K562 (cell line): Measurements from ENCODE around the gene METTL2B. TPM values are rescaled to one million over a fixed set of nuclear protein-coding genes. Genes with fewer than 3 reads are reported as not detected.

Source experiments
- ATAC-seq: fragments of 200-7000 bp; cut with Tn5 transposase; 3 replicates; pipeline ENCODE4 v1.9.1; 2020; ENCODE audit warnings: moderate library complexity
- BruUV-seq: library from RNA; stranded (reverse); fragments of 400-500 nt; replicated peaks from 2 replicates; lab custom pipeline; 2021; lab: Mats Ljungman, UMichigan
- CTCF ChIA-PET: fragments of 300-600 bp; formaldehyde crosslinking; extraction: SDS; loops from one replicate; lab custom pipeline; 2021; ENCODE audit warnings: low intra/inter-chr PET ratio; lab: Yijun Ruan, JAX
- POLR2A ChIA-PET: fragments of 300-600, 350-650 bp; sonication (Branson Sonifier 250); formaldehyde crosslinking; extraction: SDS; loops from one replicate; lab custom pipeline; 2021; ENCODE audit warnings: antibody characterized with exemption, inconsistent platforms; lab: Yijun Ruan, JAX
- DNase-seq, 4 experiments: peaks; one replicate each; pipeline versions ENCODE4 v3.0.0 to v3.0.0-alpha.2; 2011 to 2018; ENCODE audit warnings: low spot score in 3 of 4, mixed read lengths in 3 of 4; ENCODE audit errors: extremely low read depth in 1 of 4
- FAIRE-seq: peaks from 2 replicates; lab custom pipeline; 2011; peaks lifted over from hg19 to GRCh38; lab: Jason Lieb, UNC
- H2AFZ ChIP-seq: 2 replicates; pipeline ENCODE4 v1.6.0; 2011; ENCODE audit warnings: low read depth, low read length, control low read depth, inconsistent platforms
- H3K27ac ChIP-seq: fragments of 200-600 bp; 3 replicates; pipeline ENCODE4 v1.8.0; 2011; ENCODE audit warnings: low read depth, mild to moderate bottlenecking, control low read depth, inconsistent platforms, low read length, moderate library complexity, mixed read lengths; ENCODE audit errors: extremely low read depth
- H3K27me3 ChIP-seq, 2 experiments: fragments of 300-600 bp in 1 of 2; 2 replicates in 1 of 2; 3 replicates in 1 of 2; pipeline versions ENCODE4 v1.6.0 to v1.8.0; 2011; ENCODE audit warnings: inconsistent platforms in 2 of 2, low read length in 2 of 2, mild to moderate bottlenecking in 1 of 2, mixed read lengths in 1 of 2, moderate library complexity in 1 of 2; ENCODE audit not compliant: control insufficient read depth in 2 of 2, insufficient read depth in 2 of 2
- H3K36me3 ChIP-seq: fragments of 300-600 bp; 3 replicates; pipeline ENCODE4 v1.8.0; 2011; ENCODE audit warnings: mild to moderate bottlenecking, low read length, inconsistent platforms; ENCODE audit not compliant: control insufficient read depth, insufficient read depth
- H3K4me1 ChIP-seq, 2 experiments: fragments of 200-600 bp in 1 of 2; replicated peaks in 1 of 2; 2 replicates in 1 of 2; 3 replicates in 1 of 2; pipeline versions ENCODE4 v1.5.1 to v1.8.0; 2011; ENCODE audit warnings: inconsistent platforms in 2 of 2, low read length in 2 of 2, mild to moderate bottlenecking in 1 of 2, mixed read lengths in 1 of 2, moderate library complexity in 1 of 2; ENCODE audit not compliant: control insufficient read depth in 2 of 2, insufficient read depth in 2 of 2
- H3K4me2 ChIP-seq: 2 replicates; pipeline ENCODE4 v1.6.1; 2011; ENCODE audit warnings: low read length, control low read depth, inconsistent platforms, mixed read lengths; ENCODE audit not compliant: insufficient read depth
- H3K4me3 ChIP-seq: fragments of 200-600 bp; sonication (generic), shearing (Covaris generic); 2 replicates; pipeline ENCODE4 v1.5.1; 2016; ENCODE audit warnings: control low read depth, inconsistent platforms
- H3K79me2 ChIP-seq: fragments of 200-600 bp; 3 replicates; pipeline ENCODE4 v1.8.0; 2011; ENCODE audit warnings: low read length, inconsistent platforms; ENCODE audit not compliant: control insufficient read depth, insufficient read depth
- H3K9ac ChIP-seq, 2 experiments: 2 replicates each; pipeline versions ENCODE4 v1.6.0 to v1.6.1; 2011; ENCODE audit warnings: low read depth in 2 of 2, low read length in 2 of 2, control low read depth in 1 of 2, inconsistent platforms in 1 of 2, mild to moderate bottlenecking in 1 of 2, mixed read lengths in 1 of 2; ENCODE audit not compliant: insufficient read depth in 1 of 2
- H3K9me1 ChIP-seq: one replicate; pipeline ENCODE4 v1.6.0; 2011; ENCODE audit warnings: inconsistent platforms, mild to moderate bottlenecking, low read length, moderate library complexity; ENCODE audit not compliant: control insufficient read depth, insufficient read depth
- H3K9me3 ChIP-seq: replicated peaks from 2 replicates; pipeline ENCODE4 v1.5.1; 2011; ENCODE audit warnings: low read depth, low read length, inconsistent platforms; ENCODE audit not compliant: control insufficient read depth, insufficient read depth
- H4K20me1 ChIP-seq: replicated peaks from 2 replicates; pipeline ENCODE4 v1.6.1; 2011; ENCODE audit warnings: low read length, inconsistent platforms, mixed read lengths; ENCODE audit not compliant: control insufficient read depth, insufficient read depth
- ADNP ChIP-seq: fragments of 200-800 bp; sonication (Bioruptor generic); IDR thresholded peaks from 2 replicates; pipeline ENCODE4 v1.6.1; 2016; ENCODE audit warnings: missing genetic modification characterization, missing compliant biosample characterization
- BCOR ChIP-seq: fragments of 450-650 bp; IDR thresholded peaks from 2 replicates; pipeline ENCODE4 v1.6.1; 2016
- BMI1 ChIP-seq: fragments of 150-350 bp; IDR thresholded peaks from 2 replicates; pipeline ENCODE4 v1.6.1; 2014; ENCODE audit warnings: low read length
- CBX5 ChIP-seq: IDR thresholded peaks from 2 replicates; pipeline ENCODE4 v1.6.1; 2014; ENCODE audit warnings: low read depth, borderline replicate concordance
- DACH1 ChIP-seq: fragments of 450-650 bp; IDR thresholded peaks from 2 replicates; pipeline ENCODE4 v1.6.1; 2018; ENCODE audit not compliant: partially characterized antibody
- FOXK2 ChIP-seq, 2 experiments: fragments of 450-650 bp; IDR thresholded peaks in 1 of 2; conservative IDR thresholded peaks in 1 of 2; 2 replicates each; pipeline ENCODE4 v1.6.1; 2016; ENCODE audit warnings: low read depth in 2 of 2, mild to moderate bottlenecking in 1 of 2
- FOXO4 ChIP-seq: fragments of 450-650 bp; formaldehyde crosslinking; IDR thresholded peaks from 2 replicates; pipeline ENCODE4 v1.4.0; 2020; ENCODE audit warnings: mild to moderate bottlenecking, moderate library complexity
- JUND ChIP-seq, 2 experiments: IDR thresholded peaks; 2 replicates in 1 of 2; 3 replicates in 1 of 2; pipeline ENCODE4 v1.6.1; 2011; ENCODE audit warnings: borderline replicate concordance in 2 of 2, low read depth in 2 of 2, low read length in 2 of 2, improper control_type of control experiment in 1 of 2, missing biosample characterization in 1 of 2, missing genetic modification characterization in 1 of 2, missing genetic modification reagents in 1 of 2
- NR1H2 ChIP-seq: sonication (generic); formaldehyde crosslinking; IDR thresholded peaks from 2 replicates; pipeline ENCODE4 v1.4.0; 2020; ENCODE audit warnings: mild to moderate bottlenecking, missing genetic modification reagents
- SMARCA4 ChIP-seq: fragments of 450-650 bp; IDR thresholded peaks from 2 replicates; pipeline ENCODE4 v1.6.1; 2016
- SNRNP70 ChIP-seq: fragments of 200-400 bp; formaldehyde crosslinking; optimal IDR thresholded peaks from 2 replicates; pipeline ENCODE3; 2017; ENCODE audit warnings: low read depth, low read length
- TCF3 ChIP-seq: sonication (generic); formaldehyde crosslinking; IDR thresholded peaks from 2 replicates; pipeline ENCODE4 v1.4.0; 2020; ENCODE audit warnings: mild to moderate bottlenecking, missing genetic modification reagents
- ZNF133 ChIP-seq: fragments of 250-450 bp; sonication (Bioruptor Pico); IDR thresholded peaks from 2 replicates; pipeline ENCODE4 v1.4.0; 2020; ENCODE audit warnings: mild to moderate bottlenecking
- ZNF146 ChIP-seq: IDR thresholded peaks from one replicate; pipeline ENCODE4 v1.6.1; 2018; ENCODE audit warnings: missing compliant biosample characterization; ENCODE audit not compliant: unreplicated experiment
- ZNF395 ChIP-seq: fragments of 200-800 bp; sonication (Bioruptor generic); IDR thresholded peaks from 2 replicates; pipeline ENCODE4 v1.6.1; 2017; ENCODE audit warnings: missing genetic modification characterization, missing compliant biosample characterization
- WGBS: fragments of 100-300 bp; shearing (Covaris generic); methylation state at CpG from one replicate; pipeline ENCODE4 v1.1.6; 2016; ENCODE audit warnings: low coverage, mixed read lengths; ENCODE audit not compliant: insufficient coverage; ENCODE audit errors: missing lambda C conversion rate; 5-methylcytosine and 5-hydroxymethylcytosine counted together
- in situ Hi-C: fragments of 300-500 bp; cut with MboI; formaldehyde crosslinking; loops from 4 replicates; pipeline ENCODE4 v1.15.0; 2018; ENCODE audit warnings: inconsistent platforms, mixed read lengths
- intact Hi-C: fragments of 100-400 bp; cut with micrococcal nuclease; formaldehyde crosslinking; loops from 2 replicates; pipeline ENCODE4 v1.14.2; 2022
- polyA plus RNA-seq, 8 experiments: library from polyadenylated mRNA; depleted of rRNA in 4 of 8; stranded (reverse) in 5 of 8; unstranded in 3 of 8; fragments of >200 nt; fragmentation: Nextera tagmentation in 2 of 8; fragmentation: Illumina TruSeq in 1 of 8; extraction: Ambion mirVana in 2 of 8; extraction: Trizol in 1 of 8; gene quantifications; 2 replicates each; pipeline versions ENCODE4 v1.2.1 to v1.2.3, GENCODE V29; 2011 to 2014; ENCODE audit warnings: inconsistent platforms in 1 of 8, missing spikeins in 1 of 8
- total RNA-seq, 7 experiments: library from RNA; depleted of rRNA in 6 of 7; stranded (reverse); fragments of >200 nt in 6 of 7; fragmentation: Illumina TruSeq in 2 of 7; extraction: Trizol in 2 of 7; gene quantifications; 2 replicates each; pipeline versions ENCODE4 v1.2.1 to v1.2.3, GENCODE V29; 2011 to 2021; ENCODE audit warnings: low replicate concordance in 1 of 7
- TF ChIP-seq, protein P1 (sequence below): sonication (generic); formaldehyde crosslinking; IDR thresholded peaks from 2 replicates; pipeline ENCODE4 v1.8.0; 2022; ENCODE audit warnings: mild to moderate bottlenecking, missing genetic modification reagents

METTL2B gene
- total and polyA plus RNA-seq, 9 of the 15 experiments (the other 6 are each of a cell fraction or from before 2014, with no cell fraction given) = 35.9 to 95.7 (median 79.2) TPM

GRCh38 chr7:128434413-128435326 lies 41.9 kb upstream of the METTL2B start:
- CTCF ChIA-PET = no interaction called here
- TF ChIP-seq BMI1 (no peak), ZNF146 (no peak), SNRNP70 (no peak), ADNP (tag) (no peak), NR1H2 (no peak), FOXK2 (conservative IDR thresholded peaks at IDR 0.05 in 1 of 2, IDR thresholded peaks at IDR 0.05 in 1 of 2; ENCODE audit: low read depth in 2 of 2) (no peak), BCOR (no peak), JUND (IDR thresholded peaks at IDR 0.05; ENCODE audit: borderline replicate concordance, low read depth, low read length) (no peak), JUND (tag; IDR thresholded peaks at IDR 0.05; ENCODE audit: borderline replicate concordance, low read depth, low read length) (no peak), FOXO4 (CRISPR knock-in tag) (no peak), DACH1 (no peak), ZNF395 (no peak), TCF3 (CRISPR knock-in tag) (no peak), ZNF133 (CRISPR knock-in tag) (no peak), SMARCA4 (no peak), CBX5 (no peak)
- TF ChIP-seq, protein P1, sequence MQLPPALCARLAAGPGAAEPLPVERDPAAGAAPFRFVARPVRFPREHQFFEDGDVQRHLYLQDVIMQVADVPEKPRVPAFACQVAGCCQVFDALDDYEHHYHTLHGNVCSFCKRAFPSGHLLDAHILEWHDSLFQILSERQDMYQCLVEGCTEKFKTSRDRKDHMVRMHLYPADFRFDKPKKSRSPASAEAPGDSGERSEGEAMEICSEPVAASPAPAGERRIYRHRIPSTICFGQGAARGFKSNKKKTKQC (CRISPR knock-in tag) = no peak

More at GRCh38 chr7:128434413-128435326, 41.9 kb upstream of the METTL2B start:
- no peaks in the 10 kb centered on the region for H3K9me3 ChIP-seq
- no peak overlapping the region for H3K4me3 ChIP-seq
- H3K27me3 ChIP-seq = peaks cover 2 to 9% of the 10 kb centered on the region in 2 experiments; a peak in 3 of 5 replicates
- no peak overlapping the region for H3K4me2 ChIP-seq
- H4K20me1 ChIP-seq = no peaks in the 10 kb centered on the region
- in situ Hi-C loops (no loop called here), intact Hi-C loops (no loop called here)
- DNase-seq (no peak), ATAC-seq (no peak), FAIRE-seq (no peak)
- H2AFZ ChIP-seq = no peak overlapping the region
- POLR2A ChIA-PET = interaction anchor here (0.7 kb wide), 1 partner anchor 21 kb away, joined by 4 read pairs; no protein-coding TSS in a partner anchor
- H3K9me1 ChIP-seq = no peaks in the 10 kb centered on the region
- 6% methylated on average over 4 of the region's 4 CpGs for WGBS
- H3K36me3 ChIP-seq = no peaks in the 10 kb centered on the region
- BruUV-seq = no TSS peak
- no peak overlapping the region for H3K27ac ChIP-seq
- H3K79me2 ChIP-seq = no peaks in the 10 kb centered on the region
- H3K9ac ChIP-seq = no peak overlapping the region
- peaks cover 9 to 17% of the 10 kb centered on the region in 2 experiments for H3K4me1 ChIP-seq
